Loucy (cell line): ENCODE results near the gene CFAP52.
A peak's percentile ranks its signal among the peaks of the same experiment; 100 is the strongest.

ENCODE experiments used
- CTCF ChIP-seq: fragments of 200-600 bp; sonication (generic); conservative IDR thresholded peaks from 2 replicates; pipeline ENCODE4 v1.5.1; 2014; ENCODE audit warnings: mild to moderate bottlenecking, antibody characterized with exemption, low read length
- EZH2phosphoT487 ChIP-seq: fragments of 200-600 bp; IDR thresholded peaks from 2 replicates; pipeline ENCODE4 v1.6.1; 2018; ENCODE audit warnings: antibody characterized with exemption, mild to moderate bottlenecking, moderate library complexity, borderline replicate concordance

DNA sequence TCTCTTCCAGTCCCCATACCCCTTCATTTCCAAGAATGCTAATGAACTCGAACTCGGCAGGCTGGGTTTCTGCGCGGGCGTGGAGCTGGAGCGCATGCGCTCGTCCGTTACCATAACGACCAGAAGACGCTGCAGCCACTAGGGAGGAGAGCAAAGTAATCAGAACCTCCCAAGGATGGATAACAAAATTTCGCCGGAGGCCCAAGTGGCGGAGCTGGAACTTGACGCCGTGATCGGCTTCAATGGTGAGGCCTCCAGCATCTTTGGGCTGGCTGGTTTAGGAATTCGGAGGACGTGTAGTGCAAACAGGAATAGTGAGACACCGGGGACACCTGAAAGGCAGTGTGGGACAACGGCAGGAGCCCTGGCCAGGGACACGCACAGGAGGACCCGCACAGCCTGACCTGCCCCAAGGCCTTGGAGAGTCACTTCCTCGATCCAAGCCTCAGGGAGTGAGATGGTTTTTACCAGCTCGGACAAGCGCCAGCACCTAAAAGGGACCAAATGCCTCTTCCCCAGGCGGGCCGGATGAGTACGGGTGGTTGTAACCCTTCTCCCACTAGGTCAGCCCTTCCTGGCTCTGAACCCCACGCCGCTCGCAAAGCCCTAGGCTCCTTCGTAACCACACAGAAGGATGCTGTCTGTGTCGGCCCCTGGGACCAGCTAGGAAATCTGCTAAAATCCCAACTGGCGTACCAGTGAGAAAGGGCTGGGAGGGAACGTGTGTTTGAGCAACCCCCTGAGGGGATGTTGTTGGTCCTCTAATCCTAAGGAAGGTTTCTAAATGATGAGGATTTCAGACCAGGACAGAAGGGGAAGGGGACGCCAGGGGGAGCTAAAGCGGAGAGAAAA lies at the start of gene CFAP52:
- TF ChIP-seq CTCF (peak; percentile 78), EZH2phosphoT487 (no peak)
